ENCODE data around the gene PDIA2.

DNA sequence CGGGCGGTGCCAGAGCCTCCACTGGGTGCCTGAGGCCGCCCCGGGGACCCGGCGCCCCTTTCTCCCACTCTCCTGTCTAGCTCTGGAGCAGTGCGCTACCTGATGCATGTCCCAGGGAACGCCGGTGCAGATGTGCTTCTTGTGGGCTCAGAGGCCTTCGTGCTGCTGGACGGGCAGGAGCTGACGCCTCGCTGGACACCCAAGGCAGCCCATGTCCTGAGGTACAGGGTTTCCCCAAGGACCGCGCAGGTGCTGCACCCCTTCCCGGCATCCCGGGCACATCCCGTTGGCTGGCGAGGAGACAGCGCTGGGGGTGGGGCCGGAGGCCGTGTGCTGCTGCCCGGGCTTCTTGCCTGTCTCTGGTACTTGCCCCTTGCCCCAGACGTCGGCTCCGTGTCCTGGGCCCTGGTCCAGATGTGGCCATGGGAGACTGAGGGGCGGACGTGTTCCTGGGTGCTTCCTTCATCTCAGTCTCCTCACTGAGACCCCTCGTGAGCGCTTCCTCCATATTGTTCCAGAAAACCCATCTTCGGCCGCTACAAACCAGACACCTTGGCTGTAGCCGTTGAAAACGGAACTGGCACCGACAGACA is 19.7 kb upstream of the PDIA2 start:
- no peak for TF ChIP-seq POLR2A (IDR thresholded peaks at IDR 0.05)
- TF ChIP-seq, protein P1, sequence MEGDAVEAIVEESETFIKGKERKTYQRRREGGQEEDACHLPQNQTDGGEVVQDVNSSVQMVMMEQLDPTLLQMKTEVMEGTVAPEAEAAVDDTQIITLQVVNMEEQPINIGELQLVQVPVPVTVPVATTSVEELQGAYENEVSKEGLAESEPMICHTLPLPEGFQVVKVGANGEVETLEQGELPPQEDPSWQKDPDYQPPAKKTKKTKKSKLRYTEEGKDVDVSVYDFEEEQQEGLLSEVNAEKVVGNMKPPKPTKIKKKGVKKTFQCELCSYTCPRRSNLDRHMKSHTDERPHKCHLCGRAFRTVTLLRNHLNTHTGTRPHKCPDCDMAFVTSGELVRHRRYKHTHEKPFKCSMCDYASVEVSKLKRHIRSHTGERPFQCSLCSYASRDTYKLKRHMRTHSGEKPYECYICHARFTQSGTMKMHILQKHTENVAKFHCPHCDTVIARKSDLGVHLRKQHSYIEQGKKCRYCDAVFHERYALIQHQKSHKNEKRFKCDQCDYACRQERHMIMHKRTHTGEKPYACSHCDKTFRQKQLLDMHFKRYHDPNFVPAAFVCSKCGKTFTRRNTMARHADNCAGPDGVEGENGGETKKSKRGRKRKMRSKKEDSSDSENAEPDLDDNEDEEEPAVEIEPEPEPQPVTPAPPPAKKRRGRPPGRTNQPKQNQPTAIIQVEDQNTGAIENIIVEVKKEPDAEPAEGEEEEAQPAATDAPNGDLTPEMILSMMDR (IDR thresholded peaks at IDR 0.05) = no peak

Data from uterus (tissue), 2 donors.